RPMI8226 (cell line): ENCODE results near the gene SRCIN1.
A peak's percentile ranks its signal among the peaks of the same experiment; 100 is the strongest.

Source experiments
- DNase-seq: peaks from one replicate; pipeline ENCODE4 v3.0.0-alpha.2; 2015

Gene SRCIN1

DNA sequence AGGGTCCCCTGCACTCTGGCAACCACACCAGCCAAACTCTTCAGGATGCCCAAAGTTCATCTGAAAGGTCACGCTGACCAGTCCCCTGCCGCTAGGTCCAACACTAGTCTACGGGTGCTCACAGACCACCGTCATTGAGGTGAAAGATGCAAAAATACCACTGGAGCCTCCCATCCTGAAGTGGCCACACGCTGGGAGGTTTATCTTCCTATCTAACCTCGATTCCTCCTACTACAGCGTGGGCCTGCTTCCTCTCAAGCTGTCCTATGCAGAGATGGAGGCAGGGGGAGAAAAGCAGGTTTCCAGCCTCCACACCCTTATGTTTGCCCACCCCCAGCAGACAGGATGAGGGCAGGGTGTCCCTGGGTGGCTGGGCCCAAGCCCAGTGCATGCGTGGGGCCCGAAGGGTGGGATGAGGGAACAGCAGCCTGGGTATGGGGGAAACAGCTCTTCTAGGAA is 6.3 kb downstream of the SRCIN1 start:
- no peak for DNase-seq

DNA sequence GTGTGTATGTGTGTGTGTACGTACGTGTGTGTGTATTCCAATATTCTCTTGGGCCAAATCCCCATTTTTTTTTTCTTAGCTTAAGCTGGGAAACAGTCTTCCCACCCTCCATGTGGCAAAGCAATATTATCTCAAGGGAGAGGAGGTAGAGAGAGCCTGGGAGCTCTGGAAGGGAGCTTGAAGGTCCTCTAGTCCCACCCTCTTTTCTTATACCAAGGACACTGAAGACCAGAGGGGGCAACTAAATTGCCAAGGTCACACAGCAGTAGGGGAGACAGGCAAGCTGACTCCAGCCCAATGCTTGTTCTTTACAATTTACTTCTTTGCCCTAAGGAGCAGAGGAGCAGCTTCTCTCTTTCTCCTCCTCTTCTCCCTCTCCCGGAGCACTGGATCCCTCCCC is 6.8 kb downstream of the SRCIN1 start:
- DNase-seq: no peak

DNA sequence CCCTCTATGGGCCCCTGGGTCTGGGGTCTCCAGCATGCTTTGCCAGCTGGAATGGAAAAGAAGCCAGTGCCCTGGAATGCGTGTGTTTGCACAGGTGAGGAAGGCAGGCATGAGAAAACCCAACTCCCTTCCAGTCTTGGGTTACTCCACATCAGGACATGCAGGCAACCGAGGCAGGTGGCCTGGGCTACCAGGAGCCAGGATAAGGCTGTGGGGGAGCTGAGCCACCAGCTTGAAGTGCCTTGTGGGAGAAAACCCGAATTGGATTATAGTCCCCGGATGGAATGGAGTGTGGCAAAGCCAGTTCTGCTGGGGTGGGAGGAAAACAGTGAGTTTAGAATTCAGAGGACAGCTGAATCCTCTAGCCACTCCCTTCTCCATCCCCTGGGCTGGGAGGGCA is 7.2 kb downstream of the SRCIN1 start:
- peak; percentile 86 for DNase-seq

DNA sequence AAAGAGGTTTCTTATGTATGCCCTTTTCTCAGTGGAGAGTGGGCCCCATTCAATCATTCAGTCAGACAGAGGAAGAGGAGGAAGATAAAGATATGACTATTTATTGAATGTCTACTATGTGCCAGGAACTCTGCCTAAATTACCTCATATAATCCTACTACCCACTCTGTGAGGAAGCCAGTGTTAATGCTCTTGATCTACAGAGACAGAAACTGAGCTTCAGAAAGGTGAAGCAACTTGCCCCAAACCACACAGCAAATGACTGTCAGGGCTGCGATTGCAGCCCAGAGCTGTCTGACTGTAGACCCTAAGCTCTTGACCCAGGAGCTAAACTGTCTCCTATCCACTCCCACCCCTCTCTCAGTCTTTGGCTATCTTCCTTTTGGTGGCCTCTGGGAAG is 8.4 kb downstream of the SRCIN1 start:
- no peak for DNase-seq

DNA sequence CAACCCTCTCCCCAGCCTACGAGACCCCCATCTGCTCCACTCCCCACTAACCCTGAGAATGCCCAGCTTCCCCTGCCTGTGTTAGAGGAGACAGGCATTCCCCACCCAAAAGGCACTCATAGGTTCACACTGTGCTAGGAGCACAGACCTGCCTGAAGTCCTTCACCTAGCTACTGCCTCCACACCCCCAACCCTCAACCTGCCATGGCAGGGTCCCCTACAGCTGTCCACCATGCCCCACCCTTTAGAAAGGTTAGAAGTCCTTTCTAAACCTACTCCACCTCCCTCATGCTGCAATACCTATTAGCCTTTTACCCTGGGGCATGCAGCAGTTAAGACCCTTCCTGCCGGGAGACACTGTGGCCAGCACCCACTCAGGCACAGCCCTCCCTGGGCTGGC is 9.1 kb downstream of the SRCIN1 start:
- no peak for DNase-seq

DNA sequence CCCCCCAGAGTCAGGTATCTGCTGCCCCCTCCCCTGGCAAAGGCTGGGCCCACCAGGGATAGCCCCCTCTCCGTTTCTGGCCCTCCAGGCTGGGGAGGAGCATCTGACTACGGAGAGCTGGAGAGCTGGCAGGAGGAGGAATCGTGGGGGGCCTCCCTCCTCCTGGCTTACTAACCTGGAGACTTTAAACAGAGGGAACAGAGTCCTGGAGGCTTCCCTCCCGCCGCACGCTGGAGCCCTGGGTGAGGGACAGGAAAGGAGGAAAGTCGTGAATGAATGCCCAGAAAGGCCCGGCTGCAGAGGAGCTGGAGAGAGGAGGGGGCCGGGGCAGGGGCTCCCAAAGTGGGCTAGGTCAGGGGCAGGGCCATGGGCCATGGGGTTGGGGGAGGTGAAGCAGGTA is 9.9 kb downstream of the SRCIN1 start:
- DNase-seq: no peak

DNA sequence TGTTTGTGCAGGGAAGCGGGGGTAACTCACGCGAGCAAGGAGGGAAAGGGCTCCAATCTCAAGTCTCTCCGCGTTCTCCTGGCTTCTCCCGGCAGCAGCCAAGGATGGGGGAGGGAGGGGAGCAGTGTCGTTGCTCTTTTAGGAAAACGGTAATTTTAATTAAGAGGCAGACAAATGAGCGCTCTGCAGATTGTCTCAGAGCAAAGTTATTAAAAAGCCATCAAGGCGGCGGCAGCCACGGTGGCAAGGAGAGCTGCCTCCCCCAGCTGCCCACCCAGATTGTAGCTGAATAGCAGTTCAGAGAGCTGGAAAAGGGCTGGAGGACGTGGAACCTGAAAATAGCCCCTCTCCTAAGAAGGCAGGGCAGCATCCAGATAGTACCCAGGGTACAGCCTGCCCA is 11.6 kb downstream of the SRCIN1 start:
- DNase-seq: no peak

DNA sequence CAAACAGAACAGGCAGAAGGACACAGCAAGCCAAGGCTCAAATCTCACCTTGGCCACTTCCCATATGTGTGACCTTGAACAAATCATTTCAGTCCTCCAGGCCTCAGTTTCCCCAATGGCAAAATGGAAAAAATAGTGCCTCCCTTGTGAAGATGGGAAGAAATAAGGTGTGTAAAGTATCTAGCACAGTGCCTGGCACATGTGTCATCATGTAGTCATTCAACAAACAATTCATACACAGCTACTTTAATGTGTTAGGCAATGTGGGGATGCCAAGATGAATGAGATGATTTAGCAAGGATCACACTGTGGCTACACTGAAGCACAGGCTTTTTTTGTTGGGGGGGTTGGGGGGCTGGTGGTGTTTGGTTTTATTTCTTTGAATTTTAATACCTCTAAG is 13.3 kb downstream of the SRCIN1 start:
- no peak for DNase-seq

DNA sequence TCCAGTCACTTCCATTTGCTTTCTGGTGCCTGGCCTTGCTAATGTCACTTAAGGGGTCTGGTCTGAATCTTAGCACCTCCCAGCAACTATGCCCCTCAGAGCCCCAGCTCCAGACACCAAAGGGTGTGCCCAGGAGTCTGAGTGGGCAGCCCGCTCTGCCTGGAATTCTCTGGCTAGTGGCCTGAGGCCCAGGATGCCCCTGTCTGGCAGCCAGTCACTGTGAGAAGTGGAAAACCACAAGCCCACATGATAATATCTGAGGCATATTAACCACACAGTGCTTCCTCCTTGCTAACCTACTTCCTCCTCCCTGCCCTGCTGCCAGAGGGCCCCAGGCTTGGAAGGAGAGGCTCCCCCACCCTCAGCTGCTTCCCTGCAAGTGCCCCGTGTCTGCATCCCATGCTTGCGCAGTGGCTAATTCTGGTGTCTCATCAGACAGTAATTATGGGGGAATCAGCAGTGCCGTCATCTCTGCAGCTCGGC is 14.0 kb downstream of the SRCIN1 start:
- peak; percentile 59 for DNase-seq

DNA sequence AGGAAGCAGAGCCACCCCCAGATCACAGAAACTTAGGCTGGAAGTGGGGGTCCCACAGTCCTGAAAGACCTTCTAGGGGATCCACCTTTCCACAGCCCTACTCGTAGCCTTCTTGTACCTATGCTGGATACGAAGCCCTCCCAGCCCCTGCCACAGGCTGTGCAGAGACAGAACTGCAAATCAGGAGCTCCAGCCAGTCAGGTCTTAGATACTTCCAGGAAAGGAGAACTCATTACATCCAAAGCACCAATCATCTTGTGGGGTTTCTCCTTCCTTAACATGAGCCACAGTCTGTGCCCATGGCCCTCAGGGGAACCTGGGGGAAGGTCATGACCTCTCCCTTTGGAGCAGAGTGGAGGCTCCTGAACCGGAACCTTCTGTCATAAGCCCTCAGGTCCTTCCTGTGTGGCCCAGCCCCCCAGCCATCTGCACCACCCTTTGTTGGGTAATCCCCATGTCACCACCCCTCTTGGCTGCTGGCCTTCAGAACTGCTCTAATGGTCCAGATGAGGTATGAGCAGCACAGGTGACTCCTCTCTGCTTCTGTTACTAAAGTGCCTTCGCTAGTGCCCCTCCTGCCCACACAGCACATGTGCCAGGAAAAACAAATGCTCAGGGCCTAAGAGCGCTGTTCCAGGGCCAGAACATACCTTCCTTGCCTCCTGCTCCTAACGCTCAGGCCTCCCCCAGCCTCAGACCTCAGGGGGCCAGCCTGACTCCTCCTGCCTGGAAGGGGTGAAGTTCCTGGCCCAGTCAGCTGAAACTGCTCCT is 14.6 kb downstream of the SRCIN1 start:
- peak; percentile 78 for DNase-seq

DNA sequence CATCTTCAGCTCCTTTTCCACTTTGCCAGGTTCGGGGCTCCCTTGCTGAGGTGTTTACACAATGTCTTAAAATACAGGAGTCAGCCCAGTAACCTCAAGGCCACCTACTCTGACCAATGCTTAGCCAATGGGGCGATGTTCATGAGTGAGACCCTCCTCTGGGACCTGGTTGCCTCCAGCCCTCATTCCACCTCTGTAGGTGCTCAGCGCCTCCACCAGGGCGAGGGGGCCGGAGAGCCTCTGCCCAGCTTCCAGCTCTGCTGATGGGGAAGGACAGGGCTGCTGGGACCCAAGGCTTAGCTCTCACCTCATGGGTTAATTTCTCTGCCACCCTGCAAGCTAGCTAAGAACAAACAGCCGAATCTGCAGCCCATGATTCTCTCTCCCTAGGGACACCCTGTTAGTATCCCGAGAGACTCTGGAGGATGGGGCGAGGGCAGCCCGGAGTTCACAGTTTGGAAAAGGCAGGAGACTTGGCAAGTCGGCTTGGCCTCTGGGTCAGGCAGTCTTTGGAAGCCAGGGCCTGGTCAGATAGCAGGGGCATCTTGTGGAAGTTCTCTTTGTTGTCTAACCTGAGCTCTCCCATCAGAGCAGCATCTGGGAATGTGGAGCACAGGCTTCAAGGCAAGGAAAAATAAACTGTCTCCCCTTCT is 16.2 kb downstream of the SRCIN1 start:
- no peak for DNase-seq

DNA sequence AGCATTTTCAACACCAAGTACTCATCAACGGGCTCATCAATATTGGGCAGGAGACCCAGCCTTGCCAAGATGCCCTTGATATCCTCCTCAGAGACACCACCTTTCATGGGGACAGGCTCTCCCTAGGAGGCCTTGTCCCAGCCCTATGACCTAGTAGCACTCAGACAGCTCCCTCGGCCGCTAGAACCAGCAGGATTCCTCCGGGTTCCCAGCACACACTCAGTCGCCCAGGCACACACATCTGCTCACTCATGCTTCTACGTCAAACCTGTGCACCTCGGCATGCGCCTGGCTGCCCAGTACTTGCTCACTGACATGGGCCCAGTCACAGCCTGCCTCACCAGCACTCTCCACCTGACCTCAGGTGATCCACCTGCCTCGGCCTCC is 17.0 kb downstream of the SRCIN1 start:
- DNase-seq: no peak

DNA sequence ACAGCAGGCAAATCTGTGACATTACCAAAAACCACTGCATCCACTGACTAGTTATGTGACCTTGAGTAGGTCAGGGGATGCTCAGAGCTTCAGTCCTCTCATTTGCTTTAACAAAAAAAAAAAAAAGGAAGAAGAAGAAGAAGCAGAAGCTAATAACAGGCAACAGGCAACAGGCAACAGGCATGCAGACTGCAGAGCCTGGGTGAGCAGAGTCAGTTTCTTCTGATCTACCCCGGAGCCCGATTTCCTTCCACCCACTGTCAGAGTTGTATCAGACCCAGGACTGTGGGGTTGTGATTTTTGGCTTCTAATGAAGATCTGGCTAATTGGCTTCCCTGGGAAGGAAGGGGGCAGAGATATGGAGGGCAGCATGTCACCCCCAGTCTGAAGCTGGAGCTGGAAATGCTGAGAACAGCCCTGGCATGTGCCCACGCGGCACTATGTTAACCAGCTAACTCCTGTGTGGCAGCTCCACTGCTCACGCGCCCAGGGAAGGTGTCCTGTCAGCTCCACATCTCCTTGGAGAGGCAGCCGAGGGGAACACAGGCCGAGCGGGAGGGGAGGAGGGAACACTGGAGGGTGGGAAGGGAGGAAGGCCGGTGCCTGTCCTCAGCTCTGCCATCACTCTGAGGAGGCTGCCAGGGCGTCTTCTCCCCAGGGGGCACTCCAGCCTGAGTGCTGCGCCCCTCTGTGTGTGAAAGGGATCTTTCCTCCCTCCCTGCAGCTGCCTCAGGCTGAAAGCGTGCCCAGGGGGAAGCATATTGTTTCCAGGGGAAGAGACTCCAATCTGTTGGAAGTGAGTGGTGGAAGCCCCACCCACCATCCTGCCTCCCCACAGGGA is 17.6 kb downstream of the SRCIN1 start:
- DNase-seq: no peak

DNA sequence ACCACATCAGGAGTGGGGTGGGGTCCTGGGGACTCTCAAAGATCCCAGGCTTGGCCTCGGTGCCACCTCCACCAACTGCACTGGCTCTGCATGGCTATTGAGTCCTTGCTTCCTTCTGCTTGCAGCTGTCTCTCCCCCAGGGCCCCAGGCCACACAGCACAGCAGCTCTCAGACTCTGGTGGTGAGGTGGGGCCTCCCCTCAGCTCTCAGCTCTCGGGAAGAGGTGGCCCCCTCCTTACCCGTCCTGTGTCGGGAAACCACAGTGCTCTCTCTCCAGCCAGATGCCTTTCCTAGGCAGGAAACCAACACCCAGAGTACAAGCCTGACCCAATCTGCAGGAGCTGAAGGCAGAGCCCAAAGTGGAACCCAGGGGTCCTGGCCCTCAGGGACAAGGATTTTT is 18.5 kb downstream of the SRCIN1 start:
- DNase-seq: no peak

DNA sequence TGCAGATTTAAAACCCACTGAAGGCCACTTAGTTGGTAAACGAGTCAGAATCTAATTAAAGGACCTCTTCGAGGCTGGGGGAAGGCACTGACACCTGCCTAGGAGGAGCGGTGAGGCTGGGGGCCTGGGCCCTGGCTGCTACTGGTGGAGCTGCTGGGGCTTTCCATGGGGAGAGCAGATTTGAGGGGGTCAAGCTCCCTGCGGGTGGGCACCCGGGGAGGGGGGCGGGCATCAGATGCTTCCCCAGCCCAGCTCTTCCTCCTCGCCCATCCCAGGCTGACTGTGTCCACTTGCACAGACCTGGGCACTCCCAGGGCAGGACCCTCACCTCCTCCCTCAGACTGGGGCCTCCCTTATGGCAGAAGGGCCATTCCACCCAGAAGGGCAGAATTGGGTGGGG is 19.0 kb downstream of the SRCIN1 start:
- DNase-seq: no peak

DNA sequence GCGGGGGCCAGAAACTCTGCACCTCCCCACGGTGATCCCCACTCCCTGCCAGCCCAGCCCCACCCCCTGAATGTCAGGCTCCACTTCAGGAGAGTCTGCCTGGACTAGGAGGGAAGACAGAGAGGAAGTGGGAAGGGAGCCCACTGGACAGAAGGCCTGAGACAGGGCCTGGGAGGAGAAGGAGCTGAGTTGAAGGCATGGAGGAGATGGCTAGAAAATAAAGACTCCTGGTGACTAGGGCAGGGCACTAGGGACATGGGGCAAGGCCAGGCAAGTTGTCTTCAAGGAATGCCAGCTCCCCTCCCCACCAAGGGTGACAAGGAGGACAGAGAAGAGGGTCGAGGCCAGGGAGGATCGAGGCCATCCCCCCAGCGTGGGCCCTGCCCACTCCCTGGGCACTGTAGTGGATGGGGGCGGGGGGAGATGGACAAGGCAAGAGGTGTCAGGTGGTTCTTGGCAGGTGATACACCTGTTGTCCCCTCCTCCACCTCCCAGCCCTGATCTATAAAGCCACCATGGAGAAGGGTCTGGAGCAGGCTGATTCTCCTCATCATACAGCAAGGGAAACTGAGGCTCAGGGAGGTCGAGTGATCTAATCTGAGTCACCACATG is 19.7 kb downstream of the SRCIN1 start:
- no peak for DNase-seq

DNA sequence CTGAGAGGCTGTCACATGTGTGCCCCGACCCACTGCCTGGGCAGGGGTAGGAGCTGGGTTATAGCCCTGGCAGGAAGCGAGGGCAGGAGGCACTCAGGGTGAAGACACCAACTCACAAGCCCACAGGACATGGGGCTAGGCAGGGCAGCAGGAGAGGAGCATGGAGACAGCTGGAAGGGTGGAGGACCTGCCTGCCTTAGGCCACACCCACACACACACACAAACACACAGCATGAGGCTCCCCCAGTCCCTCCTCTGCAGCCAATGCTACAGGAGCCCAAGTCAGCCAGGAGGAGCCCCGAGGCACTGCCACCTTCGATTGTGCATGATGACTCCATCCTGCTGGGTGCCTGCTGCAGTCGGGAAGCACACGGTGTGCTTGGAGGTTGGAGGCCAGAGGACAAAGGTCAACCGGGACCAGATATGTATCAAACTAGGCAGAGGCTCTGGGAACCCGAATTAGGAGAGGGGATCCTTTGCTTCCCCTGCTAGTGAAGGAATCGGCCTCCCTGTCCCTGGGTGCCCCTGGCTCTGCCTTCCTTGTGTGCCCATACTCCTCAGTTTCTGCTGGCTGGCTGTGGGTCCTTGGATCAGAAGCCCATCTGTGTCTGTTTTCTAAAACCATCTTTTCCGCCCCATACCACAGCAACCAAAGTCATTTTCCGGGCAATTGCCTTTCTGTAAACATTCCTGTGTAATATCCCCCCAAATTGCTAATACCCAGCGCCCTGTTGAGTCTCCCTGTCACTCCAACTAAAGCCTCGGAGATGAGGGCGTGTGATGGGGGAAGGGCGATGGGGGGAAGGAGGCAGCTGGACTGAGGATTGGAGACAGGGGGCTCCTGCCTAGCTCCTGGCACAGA is 20.5 kb downstream of the SRCIN1 start:
- no peak for DNase-seq

DNA sequence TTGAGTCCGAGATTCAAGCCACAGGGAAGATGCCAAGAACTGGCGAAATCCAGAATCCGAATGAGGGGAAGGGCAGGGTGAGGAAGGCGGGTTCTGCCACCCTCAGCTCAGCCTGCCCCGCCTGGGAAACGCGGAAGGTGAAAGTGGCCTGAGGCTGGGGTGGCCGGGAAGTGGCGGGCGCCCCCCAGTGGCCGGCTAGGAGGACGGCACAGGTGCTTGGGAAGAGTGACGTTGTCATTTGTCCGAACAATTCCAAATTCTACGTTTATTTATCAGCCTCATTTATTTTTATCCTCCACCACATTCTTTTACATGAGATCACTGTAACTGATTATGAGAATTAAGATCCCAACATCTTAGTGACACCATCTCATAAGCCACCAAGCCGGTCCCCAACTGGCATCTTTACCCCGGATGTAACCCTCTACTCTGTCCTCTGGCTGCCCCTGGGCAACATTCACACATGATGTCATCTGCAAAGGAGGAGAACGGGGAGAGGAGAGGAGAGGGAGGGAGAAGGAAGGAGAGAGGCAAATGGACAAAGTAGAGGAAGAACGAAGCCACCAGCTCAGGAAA is 21.3 kb downstream of the SRCIN1 start:
- peak; percentile 69 for DNase-seq

DNA sequence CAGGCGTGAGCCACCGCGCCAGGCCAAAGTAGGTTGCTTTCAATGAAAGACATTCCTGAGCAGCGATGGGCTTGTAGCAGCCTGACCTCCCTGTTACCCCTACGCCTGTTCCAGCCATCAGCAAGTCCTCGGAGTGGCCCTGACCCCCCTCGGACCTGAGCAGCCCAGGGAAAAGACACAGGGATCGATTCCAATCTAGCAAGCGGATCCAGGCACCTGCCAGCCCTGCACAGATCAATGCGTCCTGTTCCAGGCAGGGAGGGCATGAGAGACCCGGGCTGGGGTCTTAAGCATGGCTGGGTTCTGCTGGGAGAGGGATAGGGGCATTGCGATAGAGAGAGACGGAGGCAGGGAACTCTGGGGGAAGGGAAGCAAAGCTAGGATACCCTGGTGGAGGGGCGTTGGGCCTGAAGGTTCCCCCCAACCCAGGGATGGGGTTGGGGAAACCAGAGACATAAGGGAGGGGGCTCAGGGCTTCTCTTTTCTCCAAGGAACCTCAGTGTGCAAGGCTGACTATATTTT is 21.9 kb downstream of the SRCIN1 start:
- no peak for DNase-seq

DNA sequence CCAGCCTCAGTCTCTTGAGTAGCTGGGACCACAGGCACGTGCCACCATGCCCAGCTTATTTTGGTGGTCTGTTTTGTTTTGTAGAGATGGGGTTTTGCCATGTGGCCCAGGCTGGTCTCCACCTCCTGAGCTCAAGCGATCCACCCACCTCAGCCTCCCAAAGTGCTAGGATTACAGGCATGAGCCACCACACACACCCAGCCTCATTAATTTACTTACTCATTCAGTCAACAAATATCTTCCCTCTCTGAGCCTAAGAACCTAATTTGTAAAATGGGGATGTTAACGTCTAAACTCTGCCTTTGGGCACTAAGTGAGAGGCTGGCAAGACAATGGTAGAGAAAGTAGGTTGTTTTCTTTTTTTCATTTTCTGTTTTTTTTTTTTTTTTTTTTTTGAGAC is 22.6 kb downstream of the SRCIN1 start:
- DNase-seq: no peak

DNA sequence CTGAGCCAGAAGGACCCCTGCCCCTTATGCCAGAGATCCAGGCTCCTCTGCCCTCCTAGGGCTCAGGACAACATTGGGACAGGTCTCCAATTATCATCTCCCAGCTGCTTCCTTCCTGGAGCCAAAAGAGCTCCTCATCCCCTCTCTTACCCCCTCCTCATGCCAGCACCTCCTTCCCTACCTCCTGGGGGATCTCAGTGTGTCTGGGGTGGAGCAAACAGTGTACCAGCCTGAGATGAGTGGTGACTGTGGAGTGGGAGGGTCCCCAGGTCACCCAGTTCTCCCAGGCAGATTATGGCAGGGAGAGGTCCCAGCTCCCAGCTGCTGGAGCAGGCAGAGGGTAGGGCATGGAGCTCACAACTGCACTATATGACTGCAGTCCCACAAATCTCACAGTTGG is 23.7 kb downstream of the SRCIN1 start:
- no peak for DNase-seq

DNA sequence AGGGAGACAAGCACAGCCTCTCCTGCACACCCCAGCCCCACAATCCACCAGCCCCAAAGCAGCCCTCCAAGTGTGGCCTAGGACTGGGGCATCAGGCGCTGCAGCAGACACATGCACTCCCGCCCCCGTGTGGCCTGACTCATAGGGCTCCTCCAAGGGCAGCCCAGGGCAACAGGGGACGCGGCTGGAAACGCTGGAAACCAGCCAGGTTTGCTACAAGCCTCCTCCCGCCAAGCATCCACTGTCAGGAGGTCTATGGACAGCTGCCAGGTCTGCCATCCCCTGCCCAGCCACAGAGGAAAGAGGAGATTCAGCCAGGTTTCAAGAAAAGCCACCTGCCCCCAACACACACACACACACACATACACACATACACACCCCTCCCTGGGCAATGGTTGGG is 25.8 kb downstream of the SRCIN1 start:
- peak; percentile 89 for DNase-seq
